SK-MEL-5 (cell line): ENCODE data around the gene OR52E6. TPM values are rescaled to one million over a fixed set of nuclear protein-coding genes. Genes with fewer than 3 reads are reported as not detected.

Experiments
- DNase-seq: peaks from one replicate; pipeline ENCODE4 v3.0.0-alpha.2; 2016; ENCODE audit warnings: low read depth, low spot score
- in situ Hi-C: cut with HindIII; loops from 2 replicates; pipeline ENCODE4 v1.10.0; 2016; ENCODE audit warnings: low sequenced_read_pairs, high pct_unique_total_duplicates, low pct_unique_long_range_greater_than_20kb
- total RNA-seq: library from RNA; depleted of rRNA; stranded (reverse); fragments of >200 nt; shearing (Covaris generic); gene quantifications from 2 replicates; pipeline ENCODE4 v1.2.3, GENCODE V29; 2014; rRNA removed

The OR52E6 gene
- total RNA-seq, 1 experiment from 2014 or later = not detected

DNA sequence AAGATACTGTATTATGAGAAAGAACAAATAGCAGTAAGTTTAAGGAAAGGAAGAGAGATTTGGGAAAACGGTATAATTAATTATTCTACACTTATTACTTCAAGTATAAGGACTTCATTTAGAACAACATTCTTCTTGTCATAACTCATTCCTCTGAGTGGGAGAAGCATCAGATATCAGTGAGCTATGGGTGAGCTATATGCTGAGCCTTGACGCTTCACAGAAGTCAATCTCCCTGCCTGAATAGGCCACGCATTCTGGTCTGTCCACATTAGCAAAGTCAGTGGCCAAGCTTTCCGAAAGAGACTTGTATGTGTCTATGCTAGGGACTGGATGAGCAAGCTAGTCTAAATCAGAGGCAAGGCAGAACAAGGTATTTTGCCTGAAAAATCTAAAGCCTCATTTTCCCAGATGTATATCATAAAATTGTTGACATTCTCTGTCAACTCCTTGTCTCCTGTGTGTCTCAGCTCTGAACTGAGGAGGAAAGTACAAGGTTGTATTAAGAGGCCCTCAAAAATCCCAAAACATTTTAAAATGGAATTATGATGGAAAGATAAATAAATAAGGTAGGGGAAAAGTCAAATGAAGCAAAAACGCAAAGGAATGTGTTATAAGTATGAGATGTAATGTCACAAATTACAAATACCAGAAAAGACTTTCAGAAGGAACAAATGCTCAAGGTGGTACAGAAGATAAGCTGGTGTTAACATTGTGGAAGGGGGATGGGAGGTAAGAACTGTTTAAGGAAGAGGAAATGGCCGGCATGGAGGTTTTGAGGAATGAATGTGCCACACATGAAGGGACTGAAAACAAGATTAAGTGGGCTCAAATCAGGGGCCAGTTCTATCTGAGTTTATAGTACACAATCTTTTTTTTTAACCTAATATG lies 31.5 kb downstream of the OR52E6 start:
- DNase-seq = no peak
- in situ Hi-C loops = no loop called here

- in situ Hi-C loops = no loop called here
Measured at GRCh38 chr11:5809122-5809519, 32.6 kb downstream of the OR52E6 start.

DNA sequence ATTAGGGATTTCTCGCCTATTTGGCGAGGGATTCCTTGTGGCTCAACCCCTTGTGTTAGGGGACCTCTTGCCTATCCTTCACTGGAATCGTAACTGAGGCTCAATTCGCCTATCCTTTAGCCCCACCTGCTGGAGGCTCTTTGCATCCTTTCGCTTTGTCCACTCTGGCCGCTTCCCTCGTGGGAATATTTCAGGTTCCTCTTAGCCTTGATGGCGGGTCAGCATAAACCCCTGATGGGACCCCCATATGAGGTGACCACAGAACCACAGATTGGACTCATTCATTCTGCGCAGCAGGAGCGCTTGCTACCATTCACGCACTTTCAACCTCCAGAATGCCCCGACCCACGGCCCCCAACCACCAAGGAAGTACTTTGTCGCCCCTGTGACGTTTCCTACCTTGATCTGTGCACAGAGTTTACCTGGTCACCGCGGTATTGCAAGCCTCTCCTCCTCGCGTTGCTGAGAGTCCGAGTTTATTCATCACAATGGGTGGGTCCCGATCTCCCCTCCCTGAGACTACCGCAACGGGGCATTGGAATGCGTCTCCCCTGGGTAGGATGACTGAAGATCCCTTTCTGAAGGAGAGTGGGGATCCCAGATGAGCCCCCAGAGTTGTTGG lies 33.1 kb downstream of the OR52E6 start, which contains the start of gene OR52N2:
Gene OR52N2, plus strand, starts transcription at position 425 of the 622 bp plus-strand sequence. CDS start 11,412 bp downstream, outside the sequence.
- DNase-seq = peak; percentile 84
- in situ Hi-C loops = no loop called here

More at GRCh38 chr11:5809122-5809519, 32.6 kb downstream of the OR52E6 start:
- DNase-seq = no peak

GRCh38 chr11:5807580-5807979 lies 34.1 kb downstream of the OR52E6 start:
- in situ Hi-C loops = no loop called here
- DNase-seq = peak; percentile 24

GRCh38 chr11:5803982-5804381 lies 37.7 kb downstream of the OR52E6 start:
- in situ Hi-C loops = no loop called here
- DNase-seq = no peak

- in situ Hi-C loops = no loop called here
- DNase-seq = peak; percentile 0
Measured at GRCh38 chr11:5796541-5796940, 45.2 kb downstream of the OR52E6 start.

DNA sequence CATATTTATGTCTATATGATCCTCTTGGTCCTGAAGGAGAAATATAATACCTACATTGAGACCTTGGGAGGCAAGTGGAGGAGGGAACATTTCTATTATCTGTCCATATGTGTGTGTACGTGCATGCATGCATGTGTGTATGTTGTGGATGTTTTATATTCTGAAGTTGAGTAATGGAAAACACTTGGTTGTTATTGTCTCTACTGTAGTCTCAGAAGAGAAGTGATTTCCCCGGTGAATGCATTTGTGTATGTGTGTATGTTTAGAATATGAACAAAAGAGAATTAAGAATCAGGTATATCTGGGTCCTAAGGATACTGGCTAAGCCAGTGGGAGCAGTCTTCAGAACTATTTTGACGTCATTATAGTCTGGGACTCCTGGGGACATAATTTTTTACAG lies 50.5 kb downstream of the OR52E6 start, which contains the start of gene OR52N1:
Gene OR52N1, minus strand, starts transcription at position 101 of the 400 bp plus-strand sequence. CDS start 2,449 bp downstream, outside the sequence.
- in situ Hi-C loops = no loop called here
- no peak for DNase-seq

Other genes with a start within 250 kb of the OR52E6 start
- gene TRIM6, start 245.3 kb downstream of the OR52E6 start, total RNA-seq = 9.8 and 11.6 TPM in 2 replicates
- 13.2 and 13.3 TPM in 2 replicates for gene TRIM34, start 216.9 kb downstream of the OR52E6 start, total RNA-seq
- gene TRIM5, start 156.8 kb downstream of the OR52E6 start, total RNA-seq = 18.6 and 21.1 TPM in 2 replicates
- gene TRIM22, start 152.1 kb downstream of the OR52E6 start, total RNA-seq = 3.9 TPM in 2 replicates
- not detected in 2 replicates for gene OR56B1, start 105.4 kb downstream of the OR52E6 start, total RNA-seq
- not detected in 2 replicates for gene OR52N4, start 87.7 kb downstream of the OR52E6 start, total RNA-seq
- not detected in 2 replicates for gene OR52N5, start 58.5 kb downstream of the OR52E6 start, total RNA-seq
- not detected in 2 replicates for gene OR52N1, start 50.6 kb downstream of the OR52E6 start, total RNA-seq
- gene OR52N2, start 33.0 kb downstream of the OR52E6 start, total RNA-seq = not detected in 2 replicates
- gene OR52E8, start 15.8 kb upstream of the OR52E6 start, total RNA-seq = not detected in 2 replicates
- gene OR52E4, start 38.7 kb upstream of the OR52E6 start, total RNA-seq = not detected in 2 replicates
- gene OR52E5, start 51.3 kb upstream of the OR52E6 start, total RNA-seq = not detected in 2 replicates
- not detected in 2 replicates for gene OR56A3, start 100.4 kb upstream of the OR52E6 start, total RNA-seq
- gene OR56A5, start 126.6 kb upstream of the OR52E6 start, total RNA-seq = not detected in 2 replicates
- not detected in 2 replicates for gene OR52L1, start 145.1 kb upstream of the OR52E6 start, total RNA-seq
- not detected in 2 replicates for gene OR56A4, start 165.0 kb upstream of the OR52E6 start, total RNA-seq
- gene OR56A1, start 188.9 kb upstream of the OR52E6 start, total RNA-seq = not detected in 2 replicates